Measurements from ENCODE around the gene RSPH9.
"Not testable (repeated sequence)": the region's sequence is repeated elsewhere in the genome, so short reads cannot be mapped to it uniquely, and the experiment has no call there.

Gene RSPH9

GRCh38 chr6:43629505-43630300 is 15.1 kb upstream of the RSPH9 start:
- DNase-seq, result peak; percentile 96

DNA sequence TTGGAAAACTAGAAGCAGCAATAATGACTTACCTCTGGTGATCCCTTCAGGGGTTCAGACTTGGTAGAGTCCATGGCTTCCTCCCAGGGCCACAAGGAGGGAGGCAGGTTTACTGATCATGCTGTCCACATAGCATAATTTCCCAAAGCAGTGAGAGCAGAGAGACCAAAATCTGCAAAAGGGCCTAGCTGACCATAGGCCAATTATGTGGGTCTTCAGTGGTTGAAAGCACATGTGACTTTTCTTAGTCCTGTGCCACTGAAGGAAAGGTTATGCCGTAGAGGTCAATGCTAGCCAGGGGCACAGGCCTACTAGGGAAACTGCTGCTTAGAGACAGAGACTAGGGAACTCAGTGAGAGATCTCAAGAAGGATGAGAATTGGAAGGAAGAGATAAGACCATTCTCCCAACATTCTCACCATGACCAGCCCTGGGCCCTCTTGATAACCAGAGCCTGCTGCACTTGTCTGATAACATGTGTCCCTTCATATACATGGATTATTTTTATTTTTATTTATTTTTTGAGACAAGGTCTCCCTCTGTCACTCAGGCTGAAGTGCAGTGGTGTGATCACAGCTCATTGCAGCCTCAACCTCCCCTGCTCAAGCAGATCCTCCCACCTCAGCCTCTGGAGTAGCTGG is 13.7 kb upstream of the RSPH9 start:
- DNase-seq, result no peak

- DNase-seq, result not testable (repeated sequence)
Observed at GRCh38 chr6:43633002-43633401, 11.8 kb upstream of the RSPH9 start.

GRCh38 chr6:43634702-43635303 is 10.0 kb upstream of the RSPH9 start:
- DNase-seq, result no peak

DNA sequence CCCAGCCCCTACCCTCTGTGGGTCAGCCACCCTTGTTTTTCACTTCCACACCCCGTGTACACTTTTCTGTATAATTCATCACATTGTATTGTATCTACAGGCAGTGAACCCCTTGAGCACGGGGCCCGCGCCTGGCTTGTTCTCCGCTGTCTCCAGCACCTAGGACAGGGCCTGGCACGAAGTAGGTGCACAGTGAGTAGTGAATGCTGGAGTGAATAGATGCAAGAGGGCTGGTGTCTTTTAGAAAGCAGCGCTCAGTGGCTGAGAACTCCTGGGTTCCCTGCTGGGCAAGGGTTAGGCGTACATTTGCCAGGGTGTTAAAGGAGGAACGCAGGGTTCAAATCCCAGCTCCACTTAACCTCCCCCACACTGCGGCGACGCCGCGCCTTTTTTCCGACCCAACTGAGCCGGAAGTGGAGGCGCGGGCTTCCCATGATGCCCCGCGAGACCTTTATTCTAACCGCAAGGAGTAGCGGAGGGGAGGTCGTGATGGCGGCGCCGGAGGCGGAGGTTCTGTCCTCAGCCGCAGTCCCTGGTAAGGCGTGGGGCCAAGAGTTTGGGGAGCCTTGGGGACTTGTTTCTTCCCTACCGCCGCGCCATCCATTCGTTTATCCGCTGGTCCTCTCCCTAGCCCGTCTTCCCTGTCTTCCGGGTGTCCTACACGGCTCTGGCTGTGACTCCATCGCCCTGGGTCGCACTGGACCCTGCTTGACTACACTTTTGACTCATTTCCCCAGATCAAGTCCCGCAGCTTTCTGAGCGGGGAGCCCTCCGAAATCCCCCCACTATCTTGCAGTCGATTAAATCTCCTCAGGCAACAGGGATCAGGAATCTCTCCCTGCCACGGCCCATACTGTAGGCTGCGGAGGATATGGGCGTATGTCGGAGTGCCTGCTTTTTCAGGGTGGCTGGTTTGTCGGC is 9.2 kb upstream of the RSPH9 start, which contains the start of gene MAD2L1BP:
MAD2L1BP (plus strand) TSS at position 454 of the 921 bp plus-strand sequence; CDS start at position 490, 36 bp downstream.
- DNase-seq, result peak; percentile 89

GRCh38 chr6:43636308-43636659 is 8.6 kb upstream of the RSPH9 start:
- DNase-seq, result peak; percentile 21

GRCh38 chr6:43639984-43640800 is 4.6 kb upstream of the RSPH9 start:
- no peak for DNase-seq

DNA sequence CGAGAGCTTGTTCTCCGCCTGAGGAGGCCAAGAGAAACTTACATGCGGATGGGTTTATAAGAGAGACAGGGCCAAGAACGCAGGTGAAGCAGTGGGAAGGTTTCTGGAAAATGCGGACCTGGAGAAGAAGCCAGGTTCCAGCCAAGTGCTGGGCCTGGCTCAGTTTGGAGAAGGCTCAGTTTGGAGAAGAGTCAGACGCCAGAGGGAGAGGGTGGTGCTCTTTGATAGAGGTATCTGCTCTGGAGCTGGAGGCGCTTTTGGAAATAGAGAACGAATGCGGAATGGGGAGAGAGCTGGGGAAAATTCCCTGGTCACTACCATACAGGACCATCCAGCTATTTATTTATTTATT is 753 bp downstream of the RSPH9 start:
- no peak for DNase-seq

GRCh38 chr6:43647613-43648012 is 2.8 kb downstream of the RSPH9 start:
- no peak for DNase-seq

DNA sequence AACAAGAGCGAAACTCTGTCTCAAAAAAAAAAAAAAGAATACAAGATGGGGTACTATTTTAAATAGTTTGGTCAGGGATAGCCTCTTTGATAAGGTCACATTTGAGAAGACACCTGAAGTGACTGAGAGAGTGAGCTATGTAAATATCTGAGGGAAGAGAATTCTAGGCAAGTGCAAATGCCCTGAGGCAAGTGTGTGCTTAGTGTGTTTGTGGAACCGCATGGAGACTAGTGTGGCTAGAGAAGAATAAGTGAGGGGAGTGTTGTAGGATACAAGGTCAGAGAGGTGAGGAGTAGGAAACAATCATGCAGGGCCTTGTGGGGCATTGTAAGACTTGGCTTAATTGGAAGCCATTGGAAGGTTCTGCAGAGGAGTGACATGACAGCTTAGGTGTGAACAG is 3.4 kb downstream of the RSPH9 start:
- DNase-seq, result no peak

DNA sequence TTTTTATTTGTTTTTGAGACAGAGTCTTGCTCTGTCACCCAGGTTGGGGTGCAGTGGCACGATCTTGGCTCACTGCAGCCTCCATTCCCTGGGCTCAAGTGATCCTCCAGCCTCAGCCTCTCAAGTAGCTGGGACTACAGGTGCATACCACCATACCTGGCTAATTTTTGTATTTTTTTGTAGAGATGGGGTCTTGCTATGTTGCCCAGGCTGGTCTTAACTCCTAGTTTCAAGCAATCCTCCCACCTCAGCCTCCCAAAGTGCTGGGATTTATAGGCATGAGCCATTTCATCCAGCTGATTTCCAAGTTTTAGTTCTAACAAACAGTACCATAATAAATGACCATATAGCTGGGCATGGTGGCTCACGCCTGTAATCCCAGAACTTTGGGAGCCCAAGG is 8.0 kb downstream of the RSPH9 start:
- not testable (repeated sequence) for DNase-seq

DNA sequence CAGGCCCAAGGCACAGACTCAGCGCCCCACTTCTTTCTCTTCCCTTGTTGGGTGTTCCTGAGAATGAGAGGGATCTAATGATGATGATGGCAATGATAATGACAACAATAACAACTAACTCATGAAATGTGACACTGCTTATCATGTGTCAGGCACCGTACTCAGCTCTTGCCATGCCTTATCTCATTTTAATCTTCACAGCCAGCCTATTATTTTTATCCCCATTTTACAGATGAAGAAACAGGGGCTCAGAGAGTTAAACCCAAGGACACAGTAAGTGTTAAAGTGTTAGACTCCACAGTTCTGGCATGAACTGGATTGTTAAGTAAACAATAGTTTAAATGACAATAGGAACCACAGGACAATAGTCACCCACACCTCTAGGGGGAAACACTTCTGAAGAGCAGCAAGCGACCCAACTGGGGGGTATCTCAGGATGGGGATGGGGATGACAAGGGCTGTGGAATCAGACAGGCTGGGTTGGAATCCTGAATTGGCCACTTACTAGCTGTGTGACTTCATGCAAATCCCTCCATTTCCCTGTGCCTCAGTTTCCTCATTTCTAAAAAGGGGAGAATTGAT is 12.5 kb downstream of the RSPH9 start:
- DNase-seq, result no peak

GRCh38 chr6:43658161-43658560 is 13.3 kb downstream of the RSPH9 start:
- no peak for DNase-seq

DNA sequence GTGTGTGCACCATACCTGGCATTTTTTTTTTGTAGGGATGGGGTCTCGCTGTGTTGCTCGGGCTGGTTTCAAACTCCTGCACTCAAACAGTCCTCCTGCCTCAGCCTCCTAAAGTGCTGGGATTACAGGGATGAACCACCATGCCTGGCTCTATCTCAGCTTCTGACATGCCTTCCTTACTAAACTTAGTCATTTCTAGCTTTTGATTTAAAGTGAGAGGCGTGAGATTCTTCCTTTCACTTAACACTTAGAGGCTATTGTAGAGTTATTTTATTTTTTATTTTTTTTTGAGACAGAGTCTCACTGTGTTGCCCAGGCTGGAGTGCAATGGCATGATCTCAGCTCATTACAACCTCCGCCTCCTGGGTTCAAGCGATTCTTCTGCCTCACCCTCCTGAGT is 18.1 kb downstream of the RSPH9 start:
- DNase-seq, result peak; percentile 43

- no peak for DNase-seq
Observed at GRCh38 chr6:43665376-43665775, 20.5 kb downstream of the RSPH9 start.

DNA sequence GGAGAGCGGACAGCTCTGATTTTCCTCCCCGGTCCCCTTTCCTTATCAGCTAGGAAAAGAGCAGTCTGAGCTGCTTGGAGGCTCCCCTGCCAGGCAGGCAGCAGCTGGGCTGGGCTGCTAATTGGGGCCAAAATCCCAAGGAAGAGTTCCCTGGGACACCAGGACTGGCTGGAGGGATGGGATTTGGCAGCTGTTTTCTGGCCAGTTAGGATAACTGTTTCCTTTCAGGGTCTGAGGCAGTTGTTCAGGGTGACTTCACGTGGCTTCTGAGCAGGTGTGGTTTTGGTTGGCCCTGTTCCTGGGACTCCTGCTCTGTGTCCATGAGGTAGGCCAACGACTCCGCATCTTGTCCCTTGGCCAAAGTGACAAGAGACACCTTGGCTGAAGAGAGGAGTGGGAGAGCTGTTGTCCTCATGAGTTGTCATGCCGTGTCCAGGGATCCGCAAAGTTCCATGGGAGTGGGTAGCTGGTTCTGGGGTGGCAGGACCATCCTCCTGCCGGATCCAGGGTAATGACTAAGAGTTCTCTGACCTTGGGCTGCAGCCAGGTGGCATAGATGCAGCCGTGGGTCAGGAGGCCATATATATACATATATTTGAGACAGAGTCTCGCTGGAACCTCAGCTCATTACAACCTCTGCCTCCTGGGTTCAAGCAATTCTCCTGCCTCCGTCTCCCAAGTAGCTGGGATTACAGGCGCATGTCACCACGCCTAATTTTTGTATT is 21.5 kb downstream of the RSPH9 start:
- no peak for DNase-seq

- DNase-seq, result peak; percentile 83
Observed at GRCh38 chr6:43667245-43668150, 22.7 kb downstream of the RSPH9 start.

GRCh38 chr6:43668151-43669028 is 23.6 kb downstream of the RSPH9 start:
- peak; percentile 53 for DNase-seq

Data from activated CD4-positive, alpha-beta T cell treated with anti-CD3 and anti-CD28 coated beads, Interleukin-2, amount 50 U/mL, for 16 hours (primary cell).